ENCODE results near the gene FARP1.

DNA sequence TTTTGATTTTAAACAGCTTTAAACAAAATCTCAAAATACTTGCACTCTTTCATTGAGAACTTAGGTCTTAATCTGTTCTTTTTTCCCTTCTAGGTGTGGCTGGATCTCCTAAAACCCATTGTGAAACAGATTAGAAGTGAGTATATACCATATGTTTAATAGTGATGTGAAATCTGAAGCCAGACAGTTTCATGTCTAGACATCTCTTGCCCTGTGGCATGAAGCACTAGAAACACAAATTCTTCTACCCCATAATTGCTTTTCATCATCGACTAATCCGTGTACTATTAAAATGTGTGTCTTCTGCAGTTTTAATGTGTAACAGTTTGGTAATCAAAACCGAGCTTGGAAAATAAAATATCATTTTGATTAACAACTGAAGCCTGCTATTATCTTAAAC lies 222.4 kb downstream of the FARP1 start:
- TF ChIP-seq, protein P1, sequence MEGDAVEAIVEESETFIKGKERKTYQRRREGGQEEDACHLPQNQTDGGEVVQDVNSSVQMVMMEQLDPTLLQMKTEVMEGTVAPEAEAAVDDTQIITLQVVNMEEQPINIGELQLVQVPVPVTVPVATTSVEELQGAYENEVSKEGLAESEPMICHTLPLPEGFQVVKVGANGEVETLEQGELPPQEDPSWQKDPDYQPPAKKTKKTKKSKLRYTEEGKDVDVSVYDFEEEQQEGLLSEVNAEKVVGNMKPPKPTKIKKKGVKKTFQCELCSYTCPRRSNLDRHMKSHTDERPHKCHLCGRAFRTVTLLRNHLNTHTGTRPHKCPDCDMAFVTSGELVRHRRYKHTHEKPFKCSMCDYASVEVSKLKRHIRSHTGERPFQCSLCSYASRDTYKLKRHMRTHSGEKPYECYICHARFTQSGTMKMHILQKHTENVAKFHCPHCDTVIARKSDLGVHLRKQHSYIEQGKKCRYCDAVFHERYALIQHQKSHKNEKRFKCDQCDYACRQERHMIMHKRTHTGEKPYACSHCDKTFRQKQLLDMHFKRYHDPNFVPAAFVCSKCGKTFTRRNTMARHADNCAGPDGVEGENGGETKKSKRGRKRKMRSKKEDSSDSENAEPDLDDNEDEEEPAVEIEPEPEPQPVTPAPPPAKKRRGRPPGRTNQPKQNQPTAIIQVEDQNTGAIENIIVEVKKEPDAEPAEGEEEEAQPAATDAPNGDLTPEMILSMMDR (IDR thresholded peaks at IDR 0.05; ENCODE audit: insufficient read depth, low read depth, low read length) = no peak
- TF ChIP-seq EZH2 (IDR thresholded peaks at IDR 0.05; ENCODE audit: insufficient read depth, low read length) = no peak

Data from astrocyte (in vitro differentiated cells and primary cell).